Measurements from ENCODE around the gene FBXW5. TPM values are rescaled to one million over a fixed set of nuclear protein-coding genes. Genes with fewer than 3 reads are reported as not detected.
A peak's percentile ranks its signal among the peaks of the same experiment; 100 is the strongest.

The FBXW5 gene
- polyA plus RNA-seq, 1 donor from 2014 or later = 138 TPM

DNA sequence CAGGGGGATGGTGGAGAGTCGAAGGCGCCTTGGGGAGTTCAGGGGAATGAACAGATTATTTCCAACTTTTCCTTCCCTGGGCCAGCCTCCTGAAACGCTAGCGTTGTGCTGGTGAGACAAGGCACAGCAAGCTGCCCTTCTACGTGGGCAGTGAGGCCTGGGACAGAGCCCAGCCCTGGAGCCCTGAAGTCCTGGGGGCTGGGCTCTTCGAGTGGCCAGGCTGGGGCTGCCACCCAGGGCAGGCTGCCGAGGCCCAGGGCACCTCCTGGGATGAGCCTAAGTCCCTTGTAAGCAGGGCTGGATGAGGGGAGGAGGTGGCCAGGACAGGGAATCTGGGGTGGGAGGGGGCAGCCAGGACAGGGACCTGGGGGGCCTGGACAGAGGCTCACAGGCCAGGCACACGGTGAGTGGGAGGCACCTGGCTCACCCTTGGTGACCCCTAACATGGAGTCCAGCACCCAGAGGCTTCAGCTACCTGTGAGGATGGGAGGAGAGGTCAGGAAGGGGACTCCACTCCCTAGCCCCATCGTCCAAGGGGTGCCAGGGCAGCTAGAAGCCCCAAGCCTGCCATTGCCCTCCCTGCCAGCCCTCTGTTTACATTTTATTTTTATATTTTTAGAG is 6.2 kb upstream of the FBXW5 start:
- H3K9me2 ChIP-seq (ENCODE audit: insufficient read depth, low read length) = no peaks in the 10 kb centered on the region
- H3F3A ChIP-seq (ENCODE audit: insufficient read depth, low read length, poor library complexity, severe bottlenecking) = no peaks in the 10 kb centered on the region
- no peaks in the 10 kb centered on the region for H3K27me3 ChIP-seq (ENCODE audit: insufficient read depth, low read depth, low read length)
- peak overlapping the region; percentile 82 for H3K4me3 ChIP-seq (ENCODE audit: low read length)
- no peaks in the 10 kb centered on the region for H3K79me2 ChIP-seq (replicated peaks; ENCODE audit: insufficient read depth, low read length)
- peak overlapping the region; percentile 73 for H3K4me2 ChIP-seq (ENCODE audit: low read length)
- no peaks in the 10 kb centered on the region for H3K9me3 ChIP-seq (ENCODE audit: low read length)
- TF ChIP-seq EP300 (conservative IDR thresholded peaks at IDR 0.05; ENCODE audit: poor library complexity, severe bottlenecking) (no peak), EZH2 (IDR thresholded peaks at IDR 0.05; ENCODE audit: borderline replicate concordance, insufficient read depth, low read length, poor library complexity, severe bottlenecking) (no peak), RAD21 (conservative IDR thresholded peaks at IDR 0.05) (no peak), TAF1 (IDR thresholded peaks at IDR 0.05; ENCODE audit: low read depth) (no peak), SMC3 (conservative IDR thresholded peaks at IDR 0.05; ENCODE audit: poor library complexity) (no peak), POLR2AphosphoS5 (IDR thresholded peaks at IDR 0.05) (no peak), MXI1 (conservative IDR thresholded peaks at IDR 0.05; ENCODE audit: poor library complexity, severe bottlenecking) (no peak)
- TF ChIP-seq, protein P1, sequence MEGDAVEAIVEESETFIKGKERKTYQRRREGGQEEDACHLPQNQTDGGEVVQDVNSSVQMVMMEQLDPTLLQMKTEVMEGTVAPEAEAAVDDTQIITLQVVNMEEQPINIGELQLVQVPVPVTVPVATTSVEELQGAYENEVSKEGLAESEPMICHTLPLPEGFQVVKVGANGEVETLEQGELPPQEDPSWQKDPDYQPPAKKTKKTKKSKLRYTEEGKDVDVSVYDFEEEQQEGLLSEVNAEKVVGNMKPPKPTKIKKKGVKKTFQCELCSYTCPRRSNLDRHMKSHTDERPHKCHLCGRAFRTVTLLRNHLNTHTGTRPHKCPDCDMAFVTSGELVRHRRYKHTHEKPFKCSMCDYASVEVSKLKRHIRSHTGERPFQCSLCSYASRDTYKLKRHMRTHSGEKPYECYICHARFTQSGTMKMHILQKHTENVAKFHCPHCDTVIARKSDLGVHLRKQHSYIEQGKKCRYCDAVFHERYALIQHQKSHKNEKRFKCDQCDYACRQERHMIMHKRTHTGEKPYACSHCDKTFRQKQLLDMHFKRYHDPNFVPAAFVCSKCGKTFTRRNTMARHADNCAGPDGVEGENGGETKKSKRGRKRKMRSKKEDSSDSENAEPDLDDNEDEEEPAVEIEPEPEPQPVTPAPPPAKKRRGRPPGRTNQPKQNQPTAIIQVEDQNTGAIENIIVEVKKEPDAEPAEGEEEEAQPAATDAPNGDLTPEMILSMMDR (IDR thresholded peaks at IDR 0.05; ENCODE audit: poor library complexity, severe bottlenecking) = no peak
- TF ChIP-seq, protein P2, sequence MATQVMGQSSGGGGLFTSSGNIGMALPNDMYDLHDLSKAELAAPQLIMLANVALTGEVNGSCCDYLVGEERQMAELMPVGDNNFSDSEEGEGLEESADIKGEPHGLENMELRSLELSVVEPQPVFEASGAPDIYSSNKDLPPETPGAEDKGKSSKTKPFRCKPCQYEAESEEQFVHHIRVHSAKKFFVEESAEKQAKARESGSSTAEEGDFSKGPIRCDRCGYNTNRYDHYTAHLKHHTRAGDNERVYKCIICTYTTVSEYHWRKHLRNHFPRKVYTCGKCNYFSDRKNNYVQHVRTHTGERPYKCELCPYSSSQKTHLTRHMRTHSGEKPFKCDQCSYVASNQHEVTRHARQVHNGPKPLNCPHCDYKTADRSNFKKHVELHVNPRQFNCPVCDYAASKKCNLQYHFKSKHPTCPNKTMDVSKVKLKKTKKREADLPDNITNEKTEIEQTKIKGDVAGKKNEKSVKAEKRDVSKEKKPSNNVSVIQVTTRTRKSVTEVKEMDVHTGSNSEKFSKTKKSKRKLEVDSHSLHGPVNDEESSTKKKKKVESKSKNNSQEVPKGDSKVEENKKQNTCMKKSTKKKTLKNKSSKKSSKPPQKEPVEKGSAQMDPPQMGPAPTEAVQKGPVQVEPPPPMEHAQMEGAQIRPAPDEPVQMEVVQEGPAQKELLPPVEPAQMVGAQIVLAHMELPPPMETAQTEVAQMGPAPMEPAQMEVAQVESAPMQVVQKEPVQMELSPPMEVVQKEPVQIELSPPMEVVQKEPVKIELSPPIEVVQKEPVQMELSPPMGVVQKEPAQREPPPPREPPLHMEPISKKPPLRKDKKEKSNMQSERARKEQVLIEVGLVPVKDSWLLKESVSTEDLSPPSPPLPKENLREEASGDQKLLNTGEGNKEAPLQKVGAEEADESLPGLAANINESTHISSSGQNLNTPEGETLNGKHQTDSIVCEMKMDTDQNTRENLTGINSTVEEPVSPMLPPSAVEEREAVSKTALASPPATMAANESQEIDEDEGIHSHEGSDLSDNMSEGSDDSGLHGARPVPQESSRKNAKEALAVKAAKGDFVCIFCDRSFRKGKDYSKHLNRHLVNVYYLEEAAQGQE (IDR thresholded peaks at IDR 0.05; ENCODE audit: borderline replicate concordance) = no peak
- H3K9ac ChIP-seq (ENCODE audit: low read length) = peak overlapping the region; percentile 93
- peak overlapping the region; percentile 85 for H2AFZ ChIP-seq (ENCODE audit: low read depth, low read length)
- H3K27ac ChIP-seq (ENCODE audit: low read length) = peak overlapping the region; percentile 91
- H4K20me1 ChIP-seq (ENCODE audit: insufficient read depth) = no peaks in the 10 kb centered on the region
- no peaks in the 10 kb centered on the region for H3K36me3 ChIP-seq (ENCODE audit: insufficient read depth, low read length)

DNA sequence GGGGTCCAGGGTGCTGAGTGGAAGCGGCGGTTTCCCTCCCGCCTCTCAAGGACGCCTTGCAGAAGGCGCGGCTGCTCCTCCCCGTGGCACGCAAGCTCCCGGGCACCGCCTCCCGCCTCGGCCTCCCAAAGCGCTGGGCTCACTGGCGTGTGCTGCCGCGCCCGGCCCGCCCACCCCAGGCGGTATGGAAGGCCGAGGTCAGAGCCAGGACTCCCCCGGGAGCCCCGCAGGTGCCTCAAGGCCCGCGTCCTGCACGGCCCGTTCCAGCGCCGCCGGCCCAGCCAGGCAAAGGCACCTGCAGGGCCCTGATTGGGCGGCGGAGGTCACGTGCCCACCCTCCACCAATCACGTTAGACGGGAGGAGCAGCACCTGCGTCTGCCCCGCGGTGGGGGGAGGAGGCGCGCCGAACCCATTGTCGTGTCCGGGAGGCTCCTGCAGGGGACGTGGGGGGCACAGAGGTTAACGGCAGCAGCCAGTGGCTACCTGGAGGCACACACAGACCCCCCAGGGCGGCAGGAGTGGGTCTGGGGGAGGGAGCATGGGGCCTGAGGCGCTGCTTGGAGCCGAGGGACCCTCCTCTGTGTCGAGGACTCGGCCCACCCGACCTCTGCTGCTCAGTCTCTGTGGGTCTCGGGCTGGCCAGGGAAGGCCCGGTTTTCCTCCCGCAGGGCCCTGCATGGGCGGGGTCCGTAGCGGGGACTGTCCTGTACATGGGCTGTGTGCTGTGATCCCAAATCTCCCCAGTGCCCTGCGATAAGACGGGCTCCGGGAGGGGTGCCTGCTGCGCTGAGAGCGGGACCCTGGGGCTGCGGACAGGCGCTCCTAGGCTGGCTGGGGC is 5.5 kb upstream of the FBXW5 start:
- Histone ChIP-seq H3K9ac (ENCODE audit: low read length) (peak overlapping the region; percentile 93), H3K27ac (ENCODE audit: low read length) (peak overlapping the region; percentile 91)
- peak; percentile 65 for TF ChIP-seq MXI1 (conservative IDR thresholded peaks at IDR 0.05; ENCODE audit: poor library complexity, severe bottlenecking)
- TF ChIP-seq, protein P2 (IDR thresholded peaks at IDR 0.05; ENCODE audit: borderline replicate concordance) = peak; percentile 51
- no peak for TF ChIP-seq TAF1 (IDR thresholded peaks at IDR 0.05; ENCODE audit: low read depth)
- TF ChIP-seq, protein P1 (IDR thresholded peaks at IDR 0.05; ENCODE audit: poor library complexity, severe bottlenecking) = peak; percentile 66
- TF ChIP-seq POLR2AphosphoS5 (IDR thresholded peaks at IDR 0.05) = peak; percentile 97
- TF ChIP-seq SMC3 (conservative IDR thresholded peaks at IDR 0.05; ENCODE audit: poor library complexity) = peak; percentile 46
- peak; percentile 42 for TF ChIP-seq RAD21 (conservative IDR thresholded peaks at IDR 0.05)
- no peak for TF ChIP-seq EZH2 (IDR thresholded peaks at IDR 0.05; ENCODE audit: borderline replicate concordance, insufficient read depth, low read length, poor library complexity, severe bottlenecking)
- TF ChIP-seq EP300 (conservative IDR thresholded peaks at IDR 0.05; ENCODE audit: poor library complexity, severe bottlenecking) = no peak

More for the DNA sequence above, 5.5 kb upstream of the FBXW5 start:
- H3F3A ChIP-seq (ENCODE audit: insufficient read depth, low read length, poor library complexity, severe bottlenecking) = no peaks in the 10 kb centered on the region
- H4K20me1 ChIP-seq (ENCODE audit: insufficient read depth) = no peaks in the 10 kb centered on the region
- no peaks in the 10 kb centered on the region for H3K36me3 ChIP-seq (ENCODE audit: insufficient read depth, low read length)
- no peaks in the 10 kb centered on the region for H3K9me3 ChIP-seq (ENCODE audit: low read length)
- H3K4me2 ChIP-seq (ENCODE audit: low read length) = peak overlapping the region; percentile 73
- no peaks in the 10 kb centered on the region for H3K79me2 ChIP-seq (replicated peaks; ENCODE audit: insufficient read depth, low read length)
- H3K4me3 ChIP-seq (ENCODE audit: low read length) = peak overlapping the region; percentile 82
- peak overlapping the region; percentile 85 for H2AFZ ChIP-seq (ENCODE audit: low read depth, low read length)
- no peaks in the 10 kb centered on the region for H3K9me2 ChIP-seq (ENCODE audit: insufficient read depth, low read length)
- no peaks in the 10 kb centered on the region for H3K27me3 ChIP-seq (ENCODE audit: insufficient read depth, low read depth, low read length)
